HG02943 (cell line): ENCODE results near the gene SLC25A6.
"Not testable (repeated sequence)": the region's sequence is repeated elsewhere in the genome, so short reads cannot be mapped to it uniquely, and the experiment has no call there.

Source experiments
- ATAC-seq: cut with Tn5 transposase; IDR thresholded peaks from one replicate; pipeline ENCODE4 v1.9.1; 2021; ENCODE audit warnings: mild to moderate bottlenecking, low read depth, moderate library complexity; ENCODE audit not compliant: unreplicated experiment

SLC25A6 gene

GRCh38 chrX:1391707-1392375 is at the start of gene SLC25A6:
TSS of gene SLC25A6 (minus strand) at chrX:1392113. CDS start at chrX:1392009, 104 bp downstream.
- ATAC-seq: peak; percentile 95

GRCh38 chrX:1440506-1440905 is 48.6 kb upstream of the SLC25A6 start:
- no peak for ATAC-seq

- no peak for ATAC-seq
Measured at GRCh38 chrX:1435241-1435895, 43.5 kb upstream of the SLC25A6 start.

GRCh38 chrX:1434871-1435240 is 42.9 kb upstream of the SLC25A6 start:
- no peak for ATAC-seq

GRCh38 chrX:1433646-1434357 is 41.9 kb upstream of the SLC25A6 start:
- ATAC-seq: no peak

GRCh38 chrX:1430451-1430850 is 38.5 kb upstream of the SLC25A6 start:
- ATAC-seq: no peak

GRCh38 chrX:1427756-1428155 is 35.8 kb upstream of the SLC25A6 start:
- ATAC-seq: no peak

GRCh38 chrX:1426321-1426720 is 34.4 kb upstream of the SLC25A6 start:
- not testable (repeated sequence) for ATAC-seq

GRCh38 chrX:1425381-1425780 is 33.5 kb upstream of the SLC25A6 start:
- no peak for ATAC-seq

GRCh38 chrX:1424147-1424851 is 32.4 kb upstream of the SLC25A6 start:
- no peak for ATAC-seq

GRCh38 chrX:1423215-1423614 is 31.3 kb upstream of the SLC25A6 start:
- ATAC-seq: no peak

GRCh38 chrX:1422135-1422465 is 30.2 kb upstream of the SLC25A6 start:
- ATAC-seq: no peak

- no peak for ATAC-seq
Measured at GRCh38 chrX:1421433-1422134, 29.7 kb upstream of the SLC25A6 start.

- no peak for ATAC-seq
Measured at GRCh38 chrX:1420371-1420770, 28.5 kb upstream of the SLC25A6 start.

GRCh38 chrX:1419545-1420355 is 27.8 kb upstream of the SLC25A6 start:
- no peak for ATAC-seq

- no peak for ATAC-seq
Measured at GRCh38 chrX:1418901-1419544, 27.1 kb upstream of the SLC25A6 start.

GRCh38 chrX:1417921-1418771 is 26.2 kb upstream of the SLC25A6 start:
- ATAC-seq: no peak

GRCh38 chrX:1416965-1417760 is 25.2 kb upstream of the SLC25A6 start:
- no peak for ATAC-seq
